AG08395 (cell line): ENCODE measurements around the gene STH.

Source experiments
- DNase-seq: peaks from one replicate; pipeline ENCODE4 v3.0.0; 2012; ENCODE audit warnings: mixed read lengths, low spot score

Gene STH

DNA sequence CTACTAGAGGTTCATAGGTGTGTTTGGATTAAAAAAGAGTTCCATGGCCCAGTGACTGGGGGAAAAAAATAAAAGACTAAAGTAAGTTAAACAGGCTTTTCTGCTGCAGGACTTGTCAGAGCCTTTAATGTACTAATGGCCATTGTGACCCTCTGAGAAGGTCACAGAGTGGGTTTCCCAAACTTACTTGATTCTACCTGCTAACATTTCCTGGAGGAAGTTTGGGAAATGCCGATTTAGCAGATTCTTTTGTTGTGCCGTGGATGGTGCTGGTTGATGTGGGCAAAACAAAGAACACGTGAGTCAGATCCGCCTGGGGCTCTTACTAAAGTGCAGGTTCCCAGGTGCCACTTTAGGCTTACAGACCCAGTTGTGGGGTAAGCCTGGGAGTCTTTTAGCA is 13.6 kb upstream of the STH start:
- DNase-seq = no peak

DNA sequence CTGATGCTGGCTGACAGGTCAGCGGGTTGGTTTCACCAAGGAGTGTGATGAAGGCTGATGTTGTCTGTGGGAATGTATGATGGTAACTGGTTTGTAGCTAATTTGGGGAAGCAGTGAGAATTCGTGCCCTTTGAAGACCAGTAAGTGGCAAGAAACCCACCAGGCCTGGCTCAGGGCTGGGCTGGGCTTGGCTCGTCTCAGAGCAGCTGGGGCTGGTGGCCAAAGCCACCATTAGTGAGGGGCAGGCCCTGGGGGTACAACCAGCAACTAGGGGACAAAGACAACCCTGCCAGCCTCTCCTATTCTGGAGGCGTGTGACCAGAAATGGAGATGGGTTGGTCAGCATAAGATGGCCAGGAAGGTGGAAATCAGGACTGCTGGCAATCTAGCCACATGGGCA is 13.0 kb upstream of the STH start:
- DNase-seq = no peak

DNA sequence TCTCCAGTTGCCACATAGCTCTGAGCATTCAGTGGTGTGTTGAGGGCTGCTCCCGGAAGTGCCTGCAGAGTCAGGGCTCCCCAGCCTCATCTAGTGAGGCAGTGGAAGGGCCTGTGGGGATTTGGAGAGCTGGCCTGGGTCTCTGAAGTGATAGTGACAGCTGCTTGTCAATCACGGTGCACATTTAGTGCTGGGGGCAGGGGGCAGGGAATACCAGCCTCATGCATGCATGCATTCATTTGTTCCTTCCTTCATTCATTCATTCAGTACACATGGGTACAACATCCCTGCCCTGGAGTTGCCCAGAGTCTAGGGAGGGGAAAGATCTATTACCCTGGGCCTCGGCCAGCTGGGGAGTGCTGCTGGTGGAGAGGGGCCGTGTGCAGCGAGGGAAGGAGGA is 11.3 kb upstream of the STH start:
- no peak for DNase-seq

DNA sequence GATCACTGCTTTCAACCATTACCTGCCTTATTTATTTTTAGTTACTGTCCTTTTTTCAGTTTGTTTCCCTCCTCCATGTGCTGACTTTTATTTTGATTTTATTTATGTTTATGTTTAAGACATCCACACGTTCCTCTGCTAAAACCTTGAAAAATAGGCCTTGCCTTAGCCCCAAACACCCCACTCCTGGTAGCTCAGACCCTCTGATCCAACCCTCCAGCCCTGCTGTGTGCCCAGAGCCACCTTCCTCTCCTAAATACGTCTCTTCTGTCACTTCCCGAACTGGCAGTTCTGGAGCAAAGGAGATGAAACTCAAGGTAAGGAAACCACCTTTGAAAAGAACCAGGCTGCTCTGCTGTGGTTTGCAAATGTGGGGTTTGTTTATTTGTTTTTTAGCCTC is 9.3 kb upstream of the STH start:
- DNase-seq = no peak

DNA sequence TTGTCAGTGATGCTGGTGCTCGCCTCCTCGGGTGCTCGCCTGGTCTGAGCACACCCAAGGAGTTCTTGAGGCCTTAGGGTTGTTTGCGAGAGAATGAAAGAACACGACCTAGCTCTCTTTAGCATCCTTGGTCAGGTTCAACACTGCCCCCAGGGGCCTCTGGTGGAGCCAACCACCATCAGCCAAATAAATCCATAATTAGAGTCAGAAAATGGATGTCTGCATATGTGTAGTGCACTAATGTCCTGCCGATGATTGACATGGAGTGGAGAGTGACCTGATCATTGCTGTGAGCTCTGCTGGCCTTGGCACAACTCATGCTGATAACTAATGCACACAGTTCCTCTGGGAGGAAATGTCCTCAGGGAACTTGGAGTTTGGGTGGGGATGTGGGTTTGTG is 8.2 kb upstream of the STH start:
- no peak for DNase-seq

DNA sequence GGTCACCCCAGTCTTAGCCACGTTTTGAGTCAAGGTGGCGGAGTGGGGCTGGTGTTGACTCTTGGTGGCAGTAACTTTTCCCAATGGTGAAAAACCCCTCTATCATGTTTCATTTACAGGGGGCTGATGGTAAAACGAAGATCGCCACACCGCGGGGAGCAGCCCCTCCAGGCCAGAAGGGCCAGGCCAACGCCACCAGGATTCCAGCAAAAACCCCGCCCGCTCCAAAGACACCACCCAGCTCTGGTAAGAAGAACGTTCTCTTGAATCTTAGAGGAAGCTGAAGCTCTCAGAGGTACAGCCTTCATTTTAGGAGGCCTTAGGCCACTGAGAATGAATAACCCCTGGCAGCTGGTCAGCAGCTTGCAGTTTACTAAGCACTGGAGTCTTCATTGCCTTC is 7.7 kb upstream of the STH start:
- no peak for DNase-seq

DNA sequence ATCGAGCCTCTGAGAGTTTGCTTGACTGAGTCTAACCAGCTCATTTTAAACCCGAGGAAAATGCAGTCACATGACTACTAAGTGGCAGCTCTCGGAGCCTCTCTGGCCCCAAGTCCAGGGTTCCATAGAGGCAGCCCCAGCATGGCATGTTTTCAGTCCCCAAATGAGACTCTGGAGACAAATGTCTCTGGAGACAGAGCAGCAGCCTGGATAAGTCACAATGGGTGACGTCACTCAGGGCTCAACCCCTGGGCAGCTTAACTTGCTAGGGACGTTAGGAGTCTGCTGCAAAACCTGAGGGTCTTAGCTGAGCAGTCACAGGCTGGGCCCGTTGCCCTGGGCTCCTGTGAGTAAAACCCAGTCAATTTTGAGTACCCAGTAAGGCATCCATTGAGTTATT is 6.9 kb upstream of the STH start:
- no peak for DNase-seq

DNA sequence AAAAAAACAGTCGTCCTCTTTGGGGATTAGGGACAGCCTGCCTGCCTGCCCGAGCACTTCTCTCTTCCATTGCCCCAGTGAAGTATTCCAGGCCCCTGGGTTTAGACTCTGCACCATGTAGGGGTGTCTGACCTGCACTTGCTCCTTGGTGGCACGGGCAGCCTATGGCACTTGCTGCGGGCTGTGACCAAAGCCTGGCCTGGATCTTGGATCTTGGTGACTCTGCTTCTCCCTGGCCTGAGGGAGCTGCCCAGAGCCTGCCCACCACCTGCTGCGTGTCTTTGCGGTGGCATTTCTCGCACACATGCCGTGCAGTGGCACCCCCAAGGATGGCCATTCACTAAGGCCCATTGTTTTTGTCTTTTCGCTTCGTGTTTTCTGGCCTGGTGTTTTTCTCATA is 6.1 kb upstream of the STH start:
- no peak for DNase-seq

DNA sequence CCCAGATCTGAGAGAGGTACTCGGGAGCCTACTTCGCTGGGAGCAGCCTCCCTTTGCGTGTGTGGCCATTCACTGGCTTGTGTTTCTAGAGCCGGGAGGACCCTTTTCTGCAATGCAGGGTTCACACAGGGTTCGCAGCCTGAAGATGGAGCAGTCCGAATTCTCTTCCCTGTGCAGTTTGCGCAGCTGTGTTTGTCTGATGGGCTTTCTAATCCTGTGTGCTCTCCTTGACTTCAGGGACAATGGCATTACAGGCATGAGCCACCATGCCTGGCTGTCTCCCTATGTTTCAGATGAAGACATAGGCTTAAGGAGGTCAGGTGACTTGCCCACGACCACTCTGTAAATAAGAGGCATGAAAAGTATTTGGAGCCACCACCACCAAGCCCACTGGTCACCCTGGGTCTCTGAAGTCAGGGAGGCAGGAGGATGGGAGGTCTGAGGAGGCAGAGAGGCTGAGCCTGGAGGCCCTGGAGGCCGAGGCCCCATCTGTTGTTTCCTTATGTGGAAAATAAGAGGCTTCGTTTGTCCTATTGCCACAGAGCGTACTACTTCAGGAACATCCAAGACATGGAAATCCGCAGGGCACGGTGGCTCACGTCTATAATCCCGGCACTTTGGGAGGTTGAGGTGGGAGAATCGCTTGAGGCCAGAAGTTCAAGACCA is 5.0 kb upstream of the STH start:
- DNase-seq = no peak

DNA sequence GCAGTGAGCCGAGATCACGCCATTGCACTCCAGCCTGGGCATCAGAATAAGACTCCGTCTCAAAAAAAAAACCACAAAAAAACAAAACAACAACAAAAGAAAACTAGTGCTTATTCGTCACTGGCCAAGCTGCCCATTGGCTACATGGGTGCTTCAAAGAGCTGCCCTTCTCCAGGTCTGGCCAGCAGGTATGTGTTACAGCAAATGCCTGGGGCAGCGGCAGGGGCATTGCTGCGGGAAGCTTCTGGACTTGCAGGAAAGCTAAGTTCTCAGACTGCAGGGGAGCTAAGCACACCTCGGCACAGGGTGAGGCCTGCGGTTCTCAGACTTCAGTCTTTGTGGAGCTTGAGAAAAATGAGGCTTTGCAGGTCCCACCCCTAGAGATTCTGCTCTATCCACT is 4.1 kb upstream of the STH start:
- DNase-seq = no peak

DNA sequence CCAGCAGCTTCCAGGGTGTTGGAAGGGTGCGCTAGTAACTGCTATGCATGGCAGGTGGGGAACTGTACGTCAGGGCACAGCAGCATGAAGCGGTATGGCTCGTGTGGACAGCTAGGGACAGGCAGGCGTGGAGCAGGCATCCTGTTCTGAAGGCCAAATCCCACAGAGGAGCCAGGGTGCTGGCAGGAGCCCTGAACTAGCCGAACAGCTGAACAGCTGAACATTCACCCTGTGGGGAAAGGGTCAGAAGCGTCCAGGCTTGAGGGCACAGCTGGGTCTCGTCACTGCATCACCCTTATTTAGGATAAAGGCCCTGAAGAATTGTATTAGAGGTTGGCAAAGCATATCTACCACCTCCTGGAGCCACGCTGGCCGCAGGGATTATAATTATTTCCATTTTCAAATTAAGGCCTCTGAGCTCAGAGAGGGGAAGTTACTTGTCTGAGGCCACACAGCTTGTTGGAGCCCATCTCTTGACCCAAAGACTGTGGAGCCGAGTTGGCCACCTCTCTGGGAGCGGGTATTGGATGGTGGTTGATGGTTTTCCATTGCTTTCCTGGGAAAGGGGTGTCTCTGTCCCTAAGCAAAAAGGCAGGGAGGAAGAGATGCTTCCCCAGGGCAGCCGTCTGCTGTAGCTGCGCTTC is 3.3 kb upstream of the STH start:
- DNase-seq = no peak

DNA sequence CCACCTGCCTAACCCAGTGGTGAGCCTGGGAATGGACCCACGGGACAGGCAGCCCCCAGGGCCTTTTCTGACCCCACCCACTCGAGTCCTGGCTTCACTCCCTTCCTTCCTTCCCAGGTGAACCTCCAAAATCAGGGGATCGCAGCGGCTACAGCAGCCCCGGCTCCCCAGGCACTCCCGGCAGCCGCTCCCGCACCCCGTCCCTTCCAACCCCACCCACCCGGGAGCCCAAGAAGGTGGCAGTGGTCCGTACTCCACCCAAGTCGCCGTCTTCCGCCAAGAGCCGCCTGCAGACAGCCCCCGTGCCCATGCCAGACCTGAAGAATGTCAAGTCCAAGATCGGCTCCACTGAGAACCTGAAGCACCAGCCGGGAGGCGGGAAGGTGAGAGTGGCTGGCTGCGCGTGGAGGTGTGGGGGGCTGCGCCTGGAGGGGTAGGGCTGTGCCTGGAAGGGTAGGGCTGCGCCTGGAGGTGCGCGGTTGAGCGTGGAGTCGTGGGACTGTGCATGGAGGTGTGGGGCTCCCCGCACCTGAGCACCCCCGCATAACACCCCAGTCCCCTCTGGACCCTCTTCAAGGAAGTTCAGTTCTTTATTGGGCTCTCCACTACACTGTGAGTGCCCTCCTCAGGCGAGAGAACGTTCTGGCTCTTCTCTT is 2.6 kb upstream of the STH start:
- DNase-seq = no peak

DNA sequence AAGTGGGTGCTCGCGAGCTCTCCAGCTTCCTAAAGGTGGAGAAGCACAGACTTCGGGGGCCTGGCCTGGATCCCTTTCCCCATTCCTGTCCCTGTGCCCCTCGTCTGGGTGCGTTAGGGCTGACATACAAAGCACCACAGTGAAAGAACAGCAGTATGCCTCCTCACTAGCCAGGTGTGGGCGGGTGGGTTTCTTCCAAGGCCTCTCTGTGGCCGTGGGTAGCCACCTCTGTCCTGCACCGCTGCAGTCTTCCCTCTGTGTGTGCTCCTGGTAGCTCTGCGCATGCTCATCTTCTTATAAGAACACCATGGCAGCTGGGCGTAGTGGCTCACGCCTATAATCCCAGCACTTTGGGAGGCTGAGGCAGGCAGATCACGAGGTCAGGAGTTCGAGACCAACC is 1.9 kb upstream of the STH start:
- no peak for DNase-seq

DNA sequence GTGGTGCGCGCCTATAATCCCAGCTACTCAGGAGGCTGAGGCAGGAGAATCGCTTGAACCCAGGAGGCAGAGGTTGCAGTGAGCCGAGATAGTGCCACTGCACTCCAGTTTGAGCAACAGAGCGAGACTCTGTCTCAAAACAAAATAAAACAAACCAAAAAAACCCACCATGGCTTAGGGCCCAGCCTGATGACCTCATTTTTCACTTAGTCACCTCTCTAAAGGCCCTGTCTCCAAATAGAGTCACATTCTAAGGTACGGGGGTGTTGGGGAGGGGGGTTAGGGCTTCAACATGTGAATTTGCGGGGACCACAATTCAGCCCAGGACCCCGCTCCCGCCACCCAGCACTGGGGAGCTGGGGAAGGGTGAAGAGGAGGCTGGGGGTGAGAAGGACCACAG is 1.4 kb upstream of the STH start:
- DNase-seq = peak; percentile 30

DNA sequence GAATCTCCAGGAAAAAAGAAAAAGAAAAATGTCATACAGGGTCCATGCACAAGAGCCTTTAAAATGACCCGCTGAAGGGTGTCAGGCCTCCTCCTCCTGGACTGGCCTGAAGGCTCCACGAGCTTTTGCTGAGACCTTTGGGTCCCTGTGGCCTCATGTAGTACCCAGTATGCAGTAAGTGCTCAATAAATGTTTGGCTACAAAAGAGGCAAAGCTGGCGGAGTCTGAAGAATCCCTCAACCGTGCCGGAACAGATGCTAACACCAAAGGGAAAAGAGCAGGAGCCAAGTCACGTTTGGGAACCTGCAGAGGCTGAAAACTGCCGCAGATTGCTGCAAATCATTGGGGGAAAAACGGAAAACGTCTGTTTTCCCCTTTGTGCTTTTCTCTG is 845 bp downstream of the STH start:
- no peak for DNase-seq

DNA sequence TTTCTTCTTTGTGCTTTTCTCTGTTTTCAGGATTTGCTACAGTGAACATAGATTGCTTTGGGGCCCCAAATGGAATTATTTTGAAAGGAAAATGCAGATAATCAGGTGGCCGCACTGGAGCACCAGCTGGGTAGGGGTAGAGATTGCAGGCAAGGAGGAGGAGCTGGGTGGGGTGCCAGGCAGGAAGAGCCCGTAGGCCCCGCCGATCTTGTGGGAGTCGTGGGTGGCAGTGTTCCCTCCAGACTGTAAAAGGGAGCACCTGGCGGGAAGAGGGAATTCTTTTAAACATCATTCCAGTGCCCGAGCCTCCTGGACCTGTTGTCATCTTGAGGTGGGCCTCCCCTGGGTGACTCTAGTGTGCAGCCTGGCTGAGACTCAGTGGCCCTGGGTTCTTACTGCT is 1.2 kb downstream of the STH start:
- no peak for DNase-seq

DNA sequence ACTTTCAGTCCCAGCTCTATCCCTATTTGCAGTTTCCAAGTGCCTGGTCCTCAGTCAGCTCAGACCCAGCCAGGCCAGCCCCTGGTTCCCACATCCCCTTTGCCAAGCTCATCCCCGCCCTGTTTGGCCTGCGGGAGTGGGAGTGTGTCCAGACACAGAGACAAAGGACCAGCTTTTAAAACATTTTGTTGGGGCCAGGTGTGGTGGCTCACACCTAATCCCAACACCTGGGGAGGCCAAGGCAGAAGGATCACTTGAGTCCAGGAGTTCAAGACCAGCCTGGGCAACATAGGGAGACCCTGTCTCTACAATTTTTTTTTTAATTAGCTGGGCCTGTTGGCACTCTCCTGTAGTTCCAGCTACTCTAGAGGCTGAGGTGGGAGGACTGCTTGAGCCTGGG is 1.7 kb downstream of the STH start:
- DNase-seq = no peak

DNA sequence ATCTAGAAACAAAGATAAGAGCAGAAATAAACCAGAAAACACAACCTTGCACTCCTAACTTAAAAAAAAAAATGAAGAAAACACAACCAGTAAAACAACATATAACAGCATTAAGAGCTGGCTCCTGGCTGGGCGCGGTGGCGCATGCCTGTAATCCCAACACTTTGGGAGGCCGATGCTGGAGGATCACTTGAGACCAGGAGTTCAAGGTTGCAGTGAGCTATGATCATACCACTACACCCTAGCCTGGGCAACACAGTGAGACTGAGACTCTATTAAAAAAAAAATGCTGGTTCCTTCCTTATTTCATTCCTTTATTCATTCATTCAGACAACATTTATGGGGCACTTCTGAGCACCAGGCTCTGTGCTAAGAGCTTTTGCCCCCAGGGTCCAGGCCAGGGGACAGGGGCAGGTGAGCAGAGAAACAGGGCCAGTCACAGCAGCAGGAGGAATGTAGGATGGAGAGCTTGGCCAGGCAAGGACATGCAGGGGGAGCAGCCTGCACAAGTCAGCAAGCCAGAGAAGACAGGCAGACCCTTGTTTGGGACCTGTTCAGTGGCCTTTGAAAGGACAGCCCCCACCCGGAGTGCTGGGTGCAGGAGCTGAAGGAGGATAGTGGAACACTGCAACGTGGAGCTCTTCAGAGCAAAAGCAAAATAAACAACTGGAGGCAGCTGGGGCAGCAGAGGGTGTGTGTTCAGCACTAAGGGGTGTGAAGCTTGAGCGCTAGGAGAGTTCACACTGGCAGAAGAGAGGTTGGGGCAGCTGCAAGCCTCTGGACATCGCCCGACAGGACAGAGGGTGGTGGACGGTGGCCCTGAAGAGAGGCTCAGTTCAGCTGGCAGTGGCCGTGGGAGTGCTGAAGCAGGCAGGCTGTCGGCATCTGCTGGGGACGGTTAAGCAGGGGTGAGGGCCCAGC is 2.6 kb downstream of the STH start:
- no peak for DNase-seq

DNA sequence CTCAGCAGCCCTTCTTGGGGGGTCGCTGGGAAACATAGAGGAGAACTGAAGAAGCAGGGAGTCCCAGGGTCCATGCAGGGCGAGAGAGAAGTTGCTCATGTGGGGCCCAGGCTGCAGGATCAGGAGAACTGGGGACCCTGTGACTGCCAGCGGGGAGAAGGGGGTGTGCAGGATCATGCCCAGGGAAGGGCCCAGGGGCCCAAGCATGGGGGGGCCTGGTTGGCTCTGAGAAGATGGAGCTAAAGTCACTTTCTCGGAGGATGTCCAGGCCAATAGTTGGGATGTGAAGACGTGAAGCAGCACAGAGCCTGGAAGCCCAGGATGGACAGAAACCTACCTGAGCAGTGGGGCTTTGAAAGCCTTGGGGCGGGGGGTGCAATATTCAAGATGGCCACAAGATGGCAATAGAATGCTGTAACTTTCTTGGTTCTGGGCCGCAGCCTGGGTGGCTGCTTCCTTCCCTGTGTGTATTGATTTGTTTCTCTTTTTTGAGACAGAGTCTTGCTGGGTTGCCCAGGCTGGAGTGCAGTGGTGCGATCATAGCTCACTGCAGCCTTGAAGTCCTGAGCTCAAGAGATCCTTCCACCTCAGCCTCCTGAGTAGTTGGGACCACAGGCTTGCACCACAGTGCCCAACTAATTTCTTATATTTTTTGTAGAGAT is 3.4 kb downstream of the STH start:
- peak; percentile 82 for DNase-seq

DNA sequence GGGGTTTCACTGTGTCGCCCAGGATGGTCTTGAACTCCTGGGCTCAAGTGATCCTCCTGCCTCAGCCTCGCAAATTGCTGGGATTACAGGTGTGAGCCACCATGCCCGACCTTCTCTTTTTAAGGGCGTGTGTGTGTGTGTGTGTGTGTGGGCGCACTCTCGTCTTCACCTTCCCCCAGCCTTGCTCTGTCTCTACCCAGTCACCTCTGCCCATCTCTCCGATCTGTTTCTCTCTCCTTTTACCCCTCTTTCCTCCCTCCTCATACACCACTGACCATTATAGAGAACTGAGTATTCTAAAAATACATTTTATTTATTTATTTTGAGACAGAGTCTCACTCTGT is 3.9 kb downstream of the STH start:
- no peak for DNase-seq

DNA sequence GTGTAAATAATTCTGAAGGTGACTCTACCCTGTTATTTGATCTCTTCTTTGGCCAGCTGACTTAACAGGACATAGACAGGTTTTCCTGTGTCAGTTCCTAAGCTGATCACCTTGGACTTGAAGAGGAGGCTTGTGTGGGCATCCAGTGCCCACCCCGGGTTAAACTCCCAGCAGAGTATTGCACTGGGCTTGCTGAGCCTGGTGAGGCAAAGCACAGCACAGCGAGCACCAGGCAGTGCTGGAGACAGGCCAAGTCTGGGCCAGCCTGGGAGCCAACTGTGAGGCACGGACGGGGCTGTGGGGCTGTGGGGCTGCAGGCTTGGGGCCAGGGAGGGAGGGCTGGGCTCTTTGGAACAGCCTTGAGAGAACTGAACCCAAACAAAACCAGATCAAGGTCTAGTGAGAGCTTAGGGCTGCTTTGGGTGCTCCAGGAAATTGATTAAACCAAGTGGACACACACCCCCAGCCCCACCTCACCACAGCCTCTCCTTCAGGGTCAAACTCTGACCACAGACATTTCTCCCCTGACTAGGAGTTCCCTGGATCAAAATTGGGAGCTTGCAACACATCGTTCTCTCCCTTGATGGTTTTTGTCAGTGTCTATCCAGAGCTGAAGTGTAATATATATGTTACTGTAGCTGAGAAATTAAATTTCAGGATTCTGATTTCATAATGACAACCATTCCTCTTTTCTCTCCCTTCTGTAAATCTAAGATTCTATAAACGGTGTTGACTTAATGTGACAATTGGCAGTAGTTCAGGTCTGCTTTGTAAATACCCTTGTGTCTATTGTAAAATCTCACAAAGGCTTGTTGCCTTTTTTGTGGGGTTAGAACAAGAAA is 5.1 kb downstream of the STH start:
- no peak for DNase-seq
